Fibroblast of mammary gland (primary cell): ENCODE measurements around the gene HGFAC.
A peak's percentile ranks its signal among the peaks of the same experiment; 100 is the strongest.
"Not testable (repeated sequence)": the region's sequence is repeated elsewhere in the genome, so short reads cannot be mapped to it uniquely, and the experiment has no call there.

Experiments
- DNase-seq: peaks from one replicate; pipeline ENCODE4 v3.0.0-alpha.2; 2010; ENCODE audit warnings: low read depth
- H3K4me3 ChIP-seq: 2 replicates; pipeline ENCODE4 v1.5.1; 2011; ENCODE audit warnings: low read depth, mild to moderate bottlenecking, low read length, moderate library complexity; ENCODE audit not compliant: control insufficient read depth
- CTCF ChIP-seq: conservative IDR thresholded peaks from 2 replicates; pipeline ENCODE4 v1.5.1; 2011; ENCODE audit warnings: low read depth, low read length, inconsistent platforms; ENCODE audit not compliant: control insufficient read depth, insufficient read depth

Gene HGFAC

GRCh38 chr4:3450643-3451042 is 8.9 kb downstream of the HGFAC start:
- no peak for TF ChIP-seq CTCF
- H3K4me3 ChIP-seq = no peak overlapping the region
- no peak for DNase-seq

- no peak overlapping the region for H3K4me3 ChIP-seq
- peak; percentile 71 for DNase-seq
- no peak for TF ChIP-seq CTCF
Observed at GRCh38 chr4:3451956-3452355, 10.2 kb downstream of the HGFAC start.

DNA sequence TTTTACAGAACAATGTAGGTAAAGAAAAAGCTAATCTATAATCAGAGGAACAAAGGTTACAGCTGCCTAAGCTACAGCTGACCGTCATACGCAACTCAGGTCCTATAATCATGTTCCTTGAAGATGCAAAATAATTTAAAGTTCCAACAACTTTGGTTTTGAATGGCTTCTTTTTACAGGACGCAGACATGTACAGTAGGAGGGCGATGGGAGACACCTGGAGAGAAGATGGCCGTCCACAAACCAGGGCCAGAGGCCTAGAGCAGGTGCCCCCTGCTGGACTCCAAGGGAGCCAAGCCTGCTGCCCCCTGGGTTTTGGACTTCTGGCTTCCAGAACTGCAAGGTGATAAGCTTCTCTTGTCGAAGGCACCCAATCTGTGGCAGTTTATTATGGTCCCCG is 10.6 kb downstream of the HGFAC start:
- DNase-seq = no peak
- H3K4me3 ChIP-seq = no peak overlapping the region
- TF ChIP-seq CTCF = peak; percentile 35

DNA sequence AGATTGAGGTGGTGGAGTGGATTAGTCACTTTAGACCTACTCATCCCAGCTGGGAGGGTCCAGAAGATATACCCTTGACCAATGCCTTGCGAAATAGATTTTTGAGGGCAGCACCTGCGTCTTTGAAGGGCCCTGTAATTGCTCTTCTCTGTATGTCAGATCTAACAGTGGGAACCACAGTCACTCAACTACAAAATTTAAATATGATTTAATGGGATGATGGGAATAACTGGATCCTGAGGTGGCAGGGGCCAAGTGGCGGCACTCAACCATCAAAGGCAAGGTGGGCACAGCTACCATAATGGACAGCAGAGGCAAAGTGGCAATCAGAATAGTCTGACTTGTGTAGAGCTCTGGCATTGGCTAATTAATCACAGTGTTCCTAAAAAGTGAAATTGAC is 13.8 kb downstream of the HGFAC start:
- DNase-seq = not testable (repeated sequence)

GRCh38 chr4:3458371-3458770 is 16.6 kb downstream of the HGFAC start:
- TF ChIP-seq CTCF = no peak
- no peak for DNase-seq
- H3K4me3 ChIP-seq = no peak overlapping the region

More for the DNA sequence above, 13.8 kb downstream of the HGFAC start:
- not testable (repeated sequence) for H3K4me3 ChIP-seq

DNA sequence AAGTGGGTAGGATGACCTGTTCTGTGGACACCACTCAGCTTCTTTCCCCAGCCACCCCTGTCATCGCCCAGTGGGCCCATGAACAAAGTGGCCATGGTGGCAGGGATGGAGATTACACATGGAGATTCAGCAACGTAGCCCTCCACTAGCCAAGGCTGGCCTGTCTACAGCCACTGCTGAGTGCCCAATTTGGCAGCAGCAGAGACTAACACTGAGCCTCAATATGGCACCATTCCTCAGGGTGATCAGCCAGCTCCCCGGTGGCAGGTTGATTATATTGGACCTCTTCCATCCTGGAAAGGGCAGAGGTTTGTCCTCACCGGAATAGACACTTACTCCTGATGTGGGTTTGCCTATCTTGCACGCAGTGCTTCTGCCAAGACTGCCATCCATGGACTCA is 17.4 kb downstream of the HGFAC start:
- not testable (repeated sequence) for DNase-seq, H3K4me3 ChIP-seq

- no peak for TF ChIP-seq CTCF
- H3K4me3 ChIP-seq = no peak overlapping the region
Observed at GRCh38 chr4:3460926-3461325, 19.2 kb downstream of the HGFAC start.

DNA sequence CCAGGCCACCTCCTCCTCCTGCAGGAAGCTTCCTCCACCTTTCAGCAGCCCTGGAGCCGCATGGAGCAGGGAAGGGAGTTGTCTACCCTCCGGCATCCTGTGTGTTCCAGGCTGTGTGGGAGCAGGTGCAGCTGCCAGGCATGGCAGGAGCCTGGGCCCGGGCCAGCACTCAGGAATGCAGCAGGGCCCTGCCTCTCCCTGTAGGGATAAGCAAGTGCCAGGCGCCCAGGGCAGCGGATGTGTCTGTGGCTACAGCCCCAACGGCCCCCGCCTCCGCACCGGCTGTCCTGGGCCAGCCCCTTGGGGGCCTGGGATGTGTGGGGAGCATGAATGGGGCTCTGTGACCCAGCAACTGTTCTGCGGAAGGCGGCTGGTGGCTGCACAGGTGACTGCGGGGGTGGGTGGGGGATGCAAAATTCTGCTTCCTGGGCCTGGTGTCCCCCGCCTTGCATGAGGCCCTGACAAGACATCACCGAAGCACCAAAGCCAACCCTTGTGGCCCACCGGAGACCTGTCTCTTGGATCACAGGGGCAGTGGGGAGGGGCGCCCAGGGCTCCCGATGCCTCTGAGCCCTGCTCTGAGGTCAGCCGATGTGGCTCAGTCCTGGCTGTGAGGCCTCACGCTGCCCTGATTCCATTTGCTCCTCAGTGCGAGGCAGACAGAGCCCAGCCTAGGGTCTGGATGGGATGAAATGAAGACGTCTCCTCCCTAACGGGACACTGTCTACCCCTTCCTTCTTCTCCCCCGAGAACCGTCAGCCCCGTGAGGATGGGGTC is 19.9 kb downstream of the HGFAC start:
- H3K4me3 ChIP-seq = no peak overlapping the region
- DNase-seq = no peak
- TF ChIP-seq CTCF = no peak

More at GRCh38 chr4:3460926-3461325, 19.2 kb downstream of the HGFAC start:
- no peak for DNase-seq
